Posterior vena cava (tissue), 2 donors: ENCODE measurements around the gene INAVA. TPM values are rescaled to one million over a fixed set of nuclear protein-coding genes. Genes with fewer than 3 reads are reported as not detected.
"Not testable (repeated sequence)": the region's sequence is repeated elsewhere in the genome, so short reads cannot be mapped to it uniquely, and the experiment has no call there.

ENCODE experiments used
- DNase-seq: peaks from one replicate; pipeline ENCODE4 v3.0.0-alpha.2; 2020; ENCODE audit warnings: low spot score
- intact Hi-C, 2 donors: fragments of 100-400 bp; cut with DNase I; formaldehyde crosslinking; loops; one replicate each; pipeline versions ENCODE4 v1.14.1 to v1.14.2; 2022 to 2023
- total RNA-seq, 2 donors: library from RNA; stranded (reverse); fragmentation: NEBNext Ultra II Directional; extraction: Animal tissue kit (Norgen Biotek cat#: 25700); gene quantifications; one replicate each; pipeline ENCODE4 v1.2.1, GENCODE V29; 2021
- donor health status: DM: yes; HTN: yes; CAD: no.
- donor health status: DM: yes; HTN: yes; CAD: no.

INAVA gene
- total RNA-seq, 2 donors from 2014 or later = 0.29 to 0.51 TPM

DNA sequence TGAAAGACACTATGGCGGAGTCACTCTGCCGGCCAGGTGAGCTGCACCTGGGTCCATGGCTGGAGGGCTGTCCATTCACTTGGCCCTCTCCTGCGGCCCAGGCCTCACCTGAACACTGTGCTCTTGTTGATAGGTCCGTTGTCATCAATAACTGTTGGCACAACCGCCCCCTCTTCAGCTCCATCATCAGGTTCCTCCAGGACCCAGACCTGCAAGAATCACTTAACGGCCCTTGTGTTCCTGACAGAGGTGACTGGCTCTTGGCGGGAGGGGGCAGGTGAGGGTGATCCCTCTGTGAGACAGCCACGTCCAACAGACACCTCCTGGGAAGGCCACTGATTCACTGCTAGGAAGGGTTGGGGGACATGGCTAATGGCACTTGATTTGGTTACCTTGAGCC, 54.9 kb downstream of the INAVA start:
- intact Hi-C loops = no loop called here
- DNase-seq = no peak

DNA sequence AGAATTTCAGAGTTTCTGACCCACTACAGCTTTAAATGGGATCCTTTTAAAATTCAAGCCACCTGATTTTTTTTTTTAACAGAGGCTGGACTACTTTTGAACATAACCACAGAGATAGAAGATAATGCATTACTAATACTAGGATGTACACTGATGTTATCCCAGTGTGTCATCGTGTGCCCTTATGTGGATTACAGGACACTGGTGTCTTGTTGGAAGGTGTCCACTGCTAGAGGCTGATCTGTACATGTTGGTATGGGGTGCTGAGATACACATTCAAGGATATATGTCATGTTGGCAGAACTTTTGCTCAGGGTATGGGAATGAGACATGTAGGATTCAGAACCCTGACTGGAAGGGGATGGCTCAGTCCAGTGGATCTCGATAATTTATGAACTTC, 56.3 kb downstream of the INAVA start:
- intact Hi-C loops = no loop called here

DNA sequence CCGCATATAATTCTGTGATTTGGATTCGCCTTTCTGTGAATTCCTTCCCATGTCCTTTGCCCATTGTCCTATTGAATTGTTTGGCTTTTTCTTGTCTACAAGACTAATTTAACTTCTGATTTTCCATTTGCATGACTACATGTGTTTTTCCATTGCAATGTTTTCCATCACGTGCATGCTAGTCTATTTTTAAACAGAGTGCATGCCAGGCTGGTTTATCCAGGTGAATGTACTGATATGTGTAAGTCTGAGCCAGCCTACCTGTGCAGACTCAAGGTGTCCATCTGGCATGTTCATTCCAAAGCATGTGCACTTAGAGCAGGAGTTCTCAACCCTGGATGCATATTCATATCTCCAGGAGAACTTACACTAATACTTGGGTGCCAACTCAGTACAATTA, 59.7 kb downstream of the INAVA start:
- intact Hi-C loops = no loop called here
- no peak for DNase-seq

More for the DNA sequence above, 56.3 kb downstream of the INAVA start:
- DNase-seq = no peak

DNA sequence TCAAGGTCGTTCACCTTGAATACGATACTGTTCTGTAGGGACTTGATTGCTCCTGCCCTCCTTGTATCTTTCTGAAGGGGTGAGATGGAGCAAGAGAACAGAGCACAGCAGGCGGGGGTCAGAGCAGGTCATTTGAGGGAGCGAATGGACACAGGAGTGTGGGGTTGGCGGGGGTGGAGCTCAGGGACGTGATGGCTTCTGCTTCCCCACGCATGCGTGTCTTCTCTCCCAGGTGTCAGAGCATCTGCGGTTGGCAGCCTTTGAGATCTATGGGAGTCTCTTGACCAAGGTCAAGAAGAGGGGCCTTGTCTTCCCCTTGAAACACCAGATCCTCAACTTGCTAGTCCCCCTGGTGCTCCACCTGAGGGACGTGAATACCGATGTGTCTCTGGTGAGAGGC, 63.9 kb downstream of the INAVA start:
- DNase-seq = no peak
- intact Hi-C loops = no loop called here

DNA sequence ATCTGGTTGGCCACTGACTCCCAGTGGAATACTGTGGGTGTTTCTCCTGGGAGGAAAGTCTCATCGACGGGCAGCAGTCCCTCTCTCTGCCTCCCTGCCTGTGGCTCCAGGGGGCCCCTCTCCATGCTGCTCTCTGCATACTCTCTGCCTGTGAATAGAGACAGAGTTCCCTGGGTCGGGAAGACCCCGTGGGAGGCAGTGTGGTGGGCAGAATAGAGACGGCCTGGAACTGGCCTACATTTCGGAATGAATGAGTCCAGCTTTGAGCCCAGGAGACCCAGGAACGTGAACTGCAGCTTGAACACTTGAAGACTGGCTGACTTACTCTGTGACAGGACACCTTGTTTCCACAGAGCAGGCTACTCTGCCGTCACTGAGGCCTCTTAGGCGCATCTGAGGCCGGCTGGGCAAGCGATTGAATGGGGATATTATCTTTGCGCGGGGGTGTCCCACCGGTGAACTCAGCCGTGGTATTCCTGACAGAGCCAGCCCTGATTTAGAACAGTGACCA, 64.8 kb downstream of the INAVA start:
- intact Hi-C loops = no loop called here

DNA sequence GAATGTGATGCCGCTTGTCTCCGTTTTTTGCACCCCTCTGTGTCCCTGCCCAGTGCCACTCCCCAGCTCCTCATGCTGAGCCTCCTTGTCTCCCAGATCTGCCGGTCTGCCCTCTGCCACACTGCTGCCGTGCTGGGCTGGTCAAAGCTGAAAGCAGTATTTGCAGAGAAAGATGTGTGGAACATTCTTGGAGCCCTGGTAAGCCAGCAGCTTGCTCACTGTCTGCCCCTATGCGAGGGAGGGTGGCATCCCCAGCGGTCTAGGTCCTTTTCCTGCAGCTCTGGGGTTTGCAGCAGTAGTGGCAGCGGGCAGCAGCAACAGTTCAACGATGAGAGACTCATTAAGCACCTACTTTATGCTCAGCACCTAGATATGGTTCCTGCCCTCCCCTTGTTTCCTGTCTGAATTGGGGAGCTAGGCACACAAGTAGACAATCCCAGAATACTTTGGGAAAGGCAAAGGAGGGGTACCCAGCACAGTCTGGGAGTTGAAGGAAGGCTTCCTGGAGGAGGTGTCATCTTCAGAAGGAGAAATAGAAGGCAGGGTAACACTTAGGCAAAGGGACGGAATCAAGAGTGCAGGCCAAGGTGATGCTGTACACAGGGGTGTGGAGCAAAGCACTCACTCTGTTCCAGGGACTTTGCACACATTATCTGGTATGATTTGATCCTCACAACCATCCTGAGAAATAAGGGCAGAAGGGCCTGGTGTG, 65.7 kb downstream of the INAVA start:
- intact Hi-C loops = no loop called here
- peak; percentile 52 for DNase-seq

More for the DNA sequence above, 64.8 kb downstream of the INAVA start:
- DNase-seq = peak; percentile 68

DNA sequence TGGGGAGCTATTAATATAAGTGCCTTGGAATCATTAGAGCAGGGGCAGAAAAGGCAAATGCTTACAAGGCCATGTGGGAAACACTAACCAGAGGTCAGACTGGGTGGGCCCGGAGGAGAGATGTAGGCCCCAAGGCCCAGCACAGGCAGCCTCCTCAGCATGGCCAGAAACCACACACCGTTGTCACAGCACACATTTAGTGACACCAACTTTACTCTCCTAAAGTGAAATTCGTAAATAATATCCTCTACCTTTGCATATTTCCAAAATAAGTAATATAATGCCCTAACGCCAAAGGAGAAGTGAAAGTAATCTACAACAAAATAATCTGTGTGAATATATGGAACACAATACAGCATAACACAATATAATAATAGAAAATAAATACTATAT, 66.2 kb downstream of the INAVA start:
- DNase-seq = no peak
- intact Hi-C loops = no loop called here

DNA sequence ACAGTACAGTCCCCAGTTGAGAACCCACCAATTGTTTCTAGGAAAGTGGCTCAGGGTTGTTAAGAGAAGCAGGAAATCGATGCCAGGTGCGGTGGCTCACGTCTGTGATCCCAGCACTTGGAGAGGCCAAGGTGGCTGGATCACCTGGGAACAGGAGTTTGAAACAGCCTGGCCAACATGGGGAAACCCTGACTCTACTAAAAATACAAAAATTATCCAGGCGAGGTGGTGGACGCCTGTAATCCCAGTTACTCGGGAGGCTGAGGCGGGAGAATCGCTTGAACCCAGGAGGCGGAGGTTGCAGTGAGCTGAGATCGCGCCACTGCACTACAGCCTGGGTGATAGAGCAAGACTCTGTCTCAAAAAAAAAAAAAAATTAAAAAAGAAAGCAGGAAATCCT, 67.5 kb downstream of the INAVA start:
- DNase-seq, intact Hi-C loops: not testable (repeated sequence)

DNA sequence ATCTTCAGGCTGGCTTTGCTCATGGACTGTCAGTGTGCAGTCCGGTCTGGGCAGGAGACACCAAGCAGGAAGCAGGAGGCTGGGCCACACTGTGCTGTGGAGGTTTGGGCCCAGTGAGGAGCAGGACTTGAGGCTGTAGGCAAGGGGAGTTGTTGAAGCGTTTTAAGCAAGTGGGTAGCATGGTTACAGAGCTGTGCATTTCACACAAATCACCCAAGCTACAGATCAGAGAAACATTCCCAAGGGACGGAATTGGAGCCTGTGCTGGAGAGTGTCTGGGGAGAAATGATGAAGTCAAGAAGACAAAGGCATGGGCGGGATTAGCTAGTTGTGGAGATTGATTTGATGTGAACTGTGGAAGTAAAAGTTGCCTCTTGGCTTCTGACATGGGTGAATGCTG, 67.9 kb downstream of the INAVA start:
- no peak for DNase-seq
- intact Hi-C loops = no loop called here

DNA sequence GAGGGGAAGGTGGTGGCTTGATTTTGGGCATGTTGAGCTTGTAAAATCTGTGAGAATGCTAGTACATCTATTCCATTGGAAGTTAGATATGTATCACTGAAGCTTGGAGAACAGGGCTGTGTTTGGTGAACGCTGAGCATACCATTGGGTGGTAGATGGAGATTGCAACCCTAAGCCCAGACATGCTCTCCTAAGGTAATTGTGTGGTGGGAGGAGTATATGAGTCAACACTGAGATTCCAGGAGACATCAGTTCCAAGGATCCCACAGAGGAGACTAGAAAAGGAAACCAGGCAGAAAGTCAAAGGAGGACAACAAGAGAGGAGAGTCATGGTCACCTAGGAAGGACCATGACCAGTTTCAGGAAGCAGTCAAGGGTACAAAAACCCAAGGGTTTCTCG, 68.4 kb downstream of the INAVA start:
- intact Hi-C loops = no loop called here
- DNase-seq = no peak

DNA sequence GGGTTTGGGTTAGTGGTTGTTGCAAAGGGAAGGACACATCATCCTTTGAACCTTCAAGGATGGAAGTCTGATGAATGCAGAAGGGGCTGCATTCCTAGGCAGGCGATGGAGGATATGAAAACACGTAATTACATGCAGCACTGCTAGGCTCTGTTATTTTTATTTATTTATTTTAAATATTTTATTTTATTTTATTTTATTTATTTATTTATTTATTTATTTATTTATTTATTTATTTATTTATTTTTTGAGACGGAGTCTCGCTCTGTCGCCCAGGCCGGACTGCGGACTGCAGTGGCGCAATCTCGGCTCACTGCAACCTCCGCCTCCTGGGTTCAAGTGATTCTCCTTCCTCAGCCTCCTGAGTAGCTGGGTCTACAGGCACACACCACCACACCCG, 69.2 kb downstream of the INAVA start:
- intact Hi-C loops, DNase-seq: not testable (repeated sequence)

Other genes with a start within 250 kb of the INAVA start
- gene DDX59, start 225.0 kb upstream of the INAVA start, total RNA-seq = 10 to 100 TPM; 27.1 to 27.6 TPM
- 10 to 100 TPM; 31.9 to 48.6 TPM for gene CAMSAP2, start 156.0 kb upstream of the INAVA start, total RNA-seq
- not detected for gene GPR25, start 21.9 kb upstream of the INAVA start, total RNA-seq
- 1 to 10 TPM; 2.6 to 2.9 TPM for gene KIF21B, start 128.8 kb downstream of the INAVA start, total RNA-seq
- gene CACNA1S, start 217.5 kb downstream of the INAVA start, total RNA-seq = under 1 TPM; 0.05 to 0.14 TPM
- gene ASCL5, start 232.3 kb downstream of the INAVA start, total RNA-seq = not detected